OCI-LY1 (cell line): ENCODE results near the gene COG7.

ENCODE experiments used
- H2AFZ ChIP-seq: fragments of 200-600 bp; sonication (generic), shearing (Covaris generic); 2 replicates; pipeline ENCODE4 v1.6.0; 2014; ENCODE audit warnings: antibody characterized with exemption, mild to moderate bottlenecking, low read length
- H3F3A ChIP-seq: fragments of 200-600 bp; sonication (generic), shearing (Covaris generic); 2 replicates; pipeline ENCODE4 v1.6.0; 2014; ENCODE audit warnings: mild to moderate bottlenecking, antibody characterized with exemption, low read length, moderate library complexity; ENCODE audit not compliant: insufficient read depth
- H3K27ac ChIP-seq: fragments of 200-600 bp; sonication (generic); 2 replicates; pipeline ENCODE4 v1.5.1; 2014; ENCODE audit warnings: low read length, mixed run types, mild to moderate bottlenecking, low read depth; ENCODE audit not compliant: poor library complexity, severe bottlenecking
- H3K27me3 ChIP-seq: fragments of 200-600 bp; sonication (generic); 2 replicates; pipeline ENCODE4 v1.6.0; 2014; ENCODE audit warnings: antibody characterized with exemption, mild to moderate bottlenecking, low read length, moderate library complexity; ENCODE audit not compliant: insufficient read depth
- H3K36me3 ChIP-seq: fragments of 200-600 bp; sonication (generic); 2 replicates; pipeline ENCODE4 v1.6.1; 2014; ENCODE audit warnings: mild to moderate bottlenecking, antibody characterized with exemption, low read length, moderate library complexity, mixed read lengths; ENCODE audit not compliant: insufficient read depth
- H3K4me1 ChIP-seq: fragments of 200-600 bp; sonication (generic); 2 replicates; pipeline ENCODE4 v1.5.1; 2014; ENCODE audit warnings: mild to moderate bottlenecking, low read length, moderate library complexity; ENCODE audit not compliant: insufficient read depth, severe bottlenecking
- H3K4me2 ChIP-seq: fragments of 200-600 bp; sonication (generic), shearing (Covaris generic); 2 replicates; pipeline ENCODE4 v1.6.1; 2014; ENCODE audit warnings: low read length
- H3K4me3 ChIP-seq: fragments of 200-600 bp; sonication (generic); 2 replicates; pipeline ENCODE4 v1.5.1; 2014; ENCODE audit warnings: low read length, low read depth, mild to moderate bottlenecking, mixed read lengths; ENCODE audit not compliant: poor library complexity, severe bottlenecking
- H3K79me2 ChIP-seq: fragments of 200-600 bp; shearing (Covaris generic); 2 replicates; pipeline ENCODE4 v1.6.1; 2016; ENCODE audit warnings: mixed run types, low read length, mixed read lengths; ENCODE audit not compliant: insufficient read depth
- H3K9ac ChIP-seq: fragments of 200-600 bp; sonication (generic), shearing (Covaris generic); 2 replicates; pipeline ENCODE4 v1.6.1; 2014; ENCODE audit warnings: mild to moderate bottlenecking, low read length, mixed read lengths
- H3K9me2 ChIP-seq: fragments of 200-600 bp; sonication (generic), shearing (Covaris generic); 2 replicates; pipeline ENCODE4 v1.6.1; 2014; ENCODE audit warnings: low read depth, mild to moderate bottlenecking, low read length, mixed read lengths
- H3K9me3 ChIP-seq: fragments of 200-600 bp; shearing (Covaris generic); 2 replicates; pipeline ENCODE4 v1.6.1; 2014; ENCODE audit warnings: low read length, mixed read lengths
- H4K20me1 ChIP-seq: fragments of 200-600 bp; sonication (generic), shearing (Covaris generic); 2 replicates; pipeline ENCODE4 v1.6.0; 2016; ENCODE audit warnings: mild to moderate bottlenecking, low read length; ENCODE audit not compliant: insufficient read depth
- EZH2 ChIP-seq: fragments of 200-600 bp; sonication (generic), shearing (Covaris generic); IDR thresholded peaks from 2 replicates; pipeline ENCODE4 v1.8.0; 2017; ENCODE audit warnings: borderline replicate concordance, mixed run types, mild to moderate bottlenecking, antibody characterized with exemption, low read length, moderate library complexity, mixed read lengths
- TF ChIP-seq, protein P1 (sequence below): fragments of 200-600 bp; sonication (generic), shearing (Covaris generic); IDR thresholded peaks from 2 replicates; pipeline ENCODE4 v1.5.1; 2017; ENCODE audit warnings: mild to moderate bottlenecking, antibody characterized with exemption, low read length, moderate library complexity, mixed read lengths

COG7 gene

DNA sequence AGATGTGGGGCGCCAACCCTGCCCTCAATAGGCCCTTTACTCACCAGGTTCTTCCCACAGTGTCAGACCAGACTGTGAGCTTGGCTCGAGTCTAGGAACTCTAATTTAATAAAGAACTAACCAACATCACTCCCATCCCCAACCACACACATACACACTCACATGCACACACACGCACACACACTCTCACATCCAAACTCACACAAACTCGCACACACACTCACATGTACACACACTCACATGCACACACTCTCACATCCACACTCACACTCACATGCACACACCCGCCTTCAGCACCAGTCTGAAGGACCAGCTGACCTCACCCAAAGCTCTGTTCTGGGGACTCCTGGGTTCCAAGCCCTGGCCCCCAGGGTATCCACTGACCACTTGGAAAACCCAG is 63.8 kb downstream of the COG7 start:
- Histone ChIP-seq H2AFZ (no peak overlapping the region), H3K9me2 (no peaks in the 10 kb centered on the region), H3K79me2 (no peaks in the 10 kb centered on the region), H3K4me3 (no peak overlapping the region), H3K9ac (no peak overlapping the region), H4K20me1 (no peaks in the 10 kb centered on the region), H3K36me3 (peaks cover 3% of the 10 kb centered on the region), H3F3A (no peaks in the 10 kb centered on the region), H3K4me1 (no peaks in the 10 kb centered on the region), H3K4me2 (no peak overlapping the region), H3K27ac (no peak overlapping the region), H3K9me3 (no peaks in the 10 kb centered on the region), H3K27me3 (no peaks in the 10 kb centered on the region)
- TF ChIP-seq, protein P1, sequence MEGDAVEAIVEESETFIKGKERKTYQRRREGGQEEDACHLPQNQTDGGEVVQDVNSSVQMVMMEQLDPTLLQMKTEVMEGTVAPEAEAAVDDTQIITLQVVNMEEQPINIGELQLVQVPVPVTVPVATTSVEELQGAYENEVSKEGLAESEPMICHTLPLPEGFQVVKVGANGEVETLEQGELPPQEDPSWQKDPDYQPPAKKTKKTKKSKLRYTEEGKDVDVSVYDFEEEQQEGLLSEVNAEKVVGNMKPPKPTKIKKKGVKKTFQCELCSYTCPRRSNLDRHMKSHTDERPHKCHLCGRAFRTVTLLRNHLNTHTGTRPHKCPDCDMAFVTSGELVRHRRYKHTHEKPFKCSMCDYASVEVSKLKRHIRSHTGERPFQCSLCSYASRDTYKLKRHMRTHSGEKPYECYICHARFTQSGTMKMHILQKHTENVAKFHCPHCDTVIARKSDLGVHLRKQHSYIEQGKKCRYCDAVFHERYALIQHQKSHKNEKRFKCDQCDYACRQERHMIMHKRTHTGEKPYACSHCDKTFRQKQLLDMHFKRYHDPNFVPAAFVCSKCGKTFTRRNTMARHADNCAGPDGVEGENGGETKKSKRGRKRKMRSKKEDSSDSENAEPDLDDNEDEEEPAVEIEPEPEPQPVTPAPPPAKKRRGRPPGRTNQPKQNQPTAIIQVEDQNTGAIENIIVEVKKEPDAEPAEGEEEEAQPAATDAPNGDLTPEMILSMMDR = no peak
- TF ChIP-seq EZH2 = no peak

DNA sequence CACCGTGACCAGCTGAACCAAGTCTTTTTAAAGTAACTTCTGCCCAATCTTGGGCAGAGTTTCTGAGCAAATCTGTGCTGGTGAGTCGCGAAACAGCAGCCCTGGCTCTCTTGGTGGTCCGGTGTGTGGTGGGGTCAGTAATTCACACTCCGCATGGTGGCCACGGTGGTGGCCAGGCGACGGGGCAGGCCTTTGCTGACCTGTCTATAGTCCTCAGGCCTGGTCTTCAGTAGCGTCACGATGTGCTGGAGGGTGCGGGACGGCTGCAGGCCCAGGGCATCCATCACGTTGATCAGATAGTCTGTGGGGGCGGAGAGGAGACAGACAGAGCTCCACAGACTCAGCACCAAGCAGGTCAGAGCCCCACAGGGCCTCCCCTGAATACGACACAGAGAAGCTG is 64.2 kb downstream of the COG7 start:
- TF ChIP-seq, protein P1 = no peak
- TF ChIP-seq EZH2 = no peak

DNA sequence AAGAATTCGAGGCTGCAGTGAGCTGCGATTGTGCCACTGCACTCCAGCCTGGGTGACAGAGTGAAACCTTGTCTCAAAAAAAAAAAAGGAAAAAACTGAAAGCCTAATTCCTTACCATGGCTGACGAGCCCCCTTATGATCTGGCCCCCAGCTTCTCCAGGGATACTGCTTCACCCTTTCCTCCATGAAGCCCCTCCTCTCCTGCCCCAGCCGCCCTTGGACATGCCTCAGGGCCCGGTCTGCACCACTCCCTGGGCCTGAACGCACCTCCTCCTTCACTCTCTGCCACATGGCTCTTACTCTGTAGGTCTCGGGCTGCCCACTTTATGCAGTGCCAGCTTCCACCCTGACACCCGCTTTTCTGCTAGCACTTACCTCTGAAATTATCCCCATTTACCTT is 65.3 kb downstream of the COG7 start:
- Histone ChIP-seq H3K9ac (no peak overlapping the region), H3K4me2 (no peak overlapping the region)

More for the DNA sequence above, 64.2 kb downstream of the COG7 start:
- Histone ChIP-seq H3K79me2 (no peaks in the 10 kb centered on the region), H3K4me3 (no peak overlapping the region), H3K4me1 (no peaks in the 10 kb centered on the region), H3K27ac (no peak overlapping the region), H3F3A (no peaks in the 10 kb centered on the region), H3K4me2 (no peak overlapping the region), H3K9me3 (no peaks in the 10 kb centered on the region), H3K36me3 (peaks cover 3% of the 10 kb centered on the region), H4K20me1 (no peaks in the 10 kb centered on the region), H3K27me3 (no peaks in the 10 kb centered on the region), H3K9ac (no peak overlapping the region), H3K9me2 (no peaks in the 10 kb centered on the region), H2AFZ (no peak overlapping the region)

More for the DNA sequence above, 65.3 kb downstream of the COG7 start:
- H3F3A ChIP-seq = no peaks in the 10 kb centered on the region
- H3K36me3 ChIP-seq = peaks cover 3% of the 10 kb centered on the region
- H3K79me2 ChIP-seq = no peaks in the 10 kb centered on the region
- no peak overlapping the region for H3K4me3 ChIP-seq
- H2AFZ ChIP-seq = no peak overlapping the region
- no peaks in the 10 kb centered on the region for H3K27me3 ChIP-seq
- no peaks in the 10 kb centered on the region for H4K20me1 ChIP-seq
- no peak for TF ChIP-seq EZH2
- TF ChIP-seq, protein P1 = no peak
- no peaks in the 10 kb centered on the region for H3K9me2 ChIP-seq
- no peaks in the 10 kb centered on the region for H3K4me1 ChIP-seq
- no peak overlapping the region for H3K27ac ChIP-seq
- H3K9me3 ChIP-seq = no peaks in the 10 kb centered on the region
